ENCODE data around the gene SYNE2.

DNA sequence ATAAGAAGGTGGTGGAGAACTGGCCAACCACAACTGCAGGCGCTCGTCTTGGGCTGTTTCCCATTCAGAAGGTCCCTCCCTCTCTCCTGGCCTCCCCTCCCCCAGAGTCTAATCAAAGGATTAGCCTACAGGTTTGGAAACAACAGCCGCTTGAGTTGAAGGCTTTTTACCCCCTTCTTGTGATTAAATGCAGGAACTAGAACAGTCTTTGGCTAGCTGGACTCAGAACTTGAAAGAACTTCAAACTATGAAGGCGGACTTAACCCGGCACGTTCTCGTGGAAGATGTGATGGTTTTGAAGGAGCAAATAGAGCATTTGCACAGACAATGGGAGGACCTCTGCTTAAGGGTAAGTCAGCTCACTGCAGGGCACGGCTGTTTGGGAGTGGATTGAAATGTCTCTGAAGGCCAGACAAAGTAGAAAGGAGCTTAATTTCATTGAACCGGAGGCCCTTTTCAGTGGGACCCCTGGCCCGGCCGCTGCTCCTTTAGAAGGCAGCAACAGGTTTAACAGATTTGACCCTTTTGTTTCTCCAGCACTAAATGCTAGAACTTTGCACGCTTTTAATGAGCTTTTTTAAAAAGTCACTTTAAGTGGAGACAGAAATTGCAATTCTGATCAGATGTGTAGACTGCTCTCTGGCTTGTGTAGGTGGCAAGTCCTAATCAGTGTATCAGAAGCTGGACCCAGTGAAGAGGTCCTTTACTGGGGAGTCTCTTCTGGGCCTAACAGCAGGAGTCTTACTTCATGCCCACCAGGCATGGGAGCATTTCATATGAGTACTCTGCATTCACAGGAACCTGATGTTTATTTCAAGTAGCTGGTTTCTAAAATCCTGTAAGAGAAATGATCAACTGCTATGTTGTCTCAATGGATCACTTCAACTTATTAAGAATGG, 333.7 kb downstream of the SYNE2 start:
- TF ChIP-seq CTCF (IDR thresholded peaks at IDR 0.05; ENCODE audit: low read depth, low read length) (no peak), POLR2A (IDR thresholded peaks at IDR 0.05; ENCODE audit: extremely low read depth, insufficient read length) (no peak), MYC (IDR thresholded peaks at IDR 0.05; ENCODE audit: low read depth, low read length) (no peak)
- TF ChIP-seq, protein P1, sequence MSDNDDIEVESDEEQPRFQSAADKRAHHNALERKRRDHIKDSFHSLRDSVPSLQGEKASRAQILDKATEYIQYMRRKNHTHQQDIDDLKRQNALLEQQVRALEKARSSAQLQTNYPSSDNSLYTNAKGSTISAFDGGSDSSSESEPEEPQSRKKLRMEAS (IDR thresholded peaks at IDR 0.05; ENCODE audit: low read depth, low read length): no peak

All from NB4 (cell line).